ENCODE measurements around the gene ZC2HC1B.

The ZC2HC1B gene

DNA sequence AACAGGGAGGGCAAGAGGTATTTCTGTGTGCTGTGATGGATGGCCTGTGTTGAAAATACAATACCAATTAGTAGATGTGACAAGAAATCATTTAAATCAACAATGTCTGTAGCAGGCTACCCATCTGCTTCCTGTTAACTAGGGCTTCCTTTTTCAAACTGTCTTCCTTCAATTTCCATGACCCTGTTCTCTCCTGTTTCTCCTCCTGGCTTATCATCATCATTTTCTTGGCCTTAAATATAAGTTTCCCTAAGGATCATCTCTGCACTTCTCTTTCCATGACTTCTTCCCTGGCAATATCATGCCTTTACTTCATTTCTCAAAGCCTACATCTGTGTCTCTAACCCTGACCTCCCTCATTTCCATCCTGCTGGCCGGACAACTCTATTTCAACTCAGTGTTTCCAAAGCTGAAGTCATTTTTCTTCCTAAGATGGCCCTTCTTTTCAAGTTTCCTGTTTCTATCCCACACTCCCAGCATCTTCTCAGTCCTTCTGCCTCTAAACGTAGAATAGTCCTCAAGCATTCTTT, 18.2 kb downstream of the ZC2HC1B start:
- Histone ChIP-seq H3K4me3 (ENCODE audit: low read length) (no peak overlapping the region), H3F3A (ENCODE audit: control insufficient read depth, insufficient read depth) (no peaks in the 10 kb centered on the region), H3K9me2 (replicated peaks; ENCODE audit: control insufficient read depth, low read length) (no peaks in the 10 kb centered on the region), H3K4me2 (ENCODE audit: low read length) (no peak overlapping the region), H3K27me3 (ENCODE audit: control insufficient read depth, low read length) (no peaks in the 10 kb centered on the region), H3K79me2 (ENCODE audit: control insufficient read depth, low read length) (no peaks in the 10 kb centered on the region), H4K20me1 (ENCODE audit: control insufficient read depth, insufficient read depth, low read depth, low read length) (no peaks in the 10 kb centered on the region), H3K9me3 (ENCODE audit: control insufficient read depth, insufficient read depth, low read length) (no peaks in the 10 kb centered on the region), H3K27ac (ENCODE audit: low read depth, low read length) (no peak overlapping the region), H3K36me3 (ENCODE audit: control insufficient read depth, low read length) (no peaks in the 10 kb centered on the region), H3K4me1 (ENCODE audit: control insufficient read depth, low read length) (no peaks in the 10 kb centered on the region)
- TF ChIP-seq, protein P1, sequence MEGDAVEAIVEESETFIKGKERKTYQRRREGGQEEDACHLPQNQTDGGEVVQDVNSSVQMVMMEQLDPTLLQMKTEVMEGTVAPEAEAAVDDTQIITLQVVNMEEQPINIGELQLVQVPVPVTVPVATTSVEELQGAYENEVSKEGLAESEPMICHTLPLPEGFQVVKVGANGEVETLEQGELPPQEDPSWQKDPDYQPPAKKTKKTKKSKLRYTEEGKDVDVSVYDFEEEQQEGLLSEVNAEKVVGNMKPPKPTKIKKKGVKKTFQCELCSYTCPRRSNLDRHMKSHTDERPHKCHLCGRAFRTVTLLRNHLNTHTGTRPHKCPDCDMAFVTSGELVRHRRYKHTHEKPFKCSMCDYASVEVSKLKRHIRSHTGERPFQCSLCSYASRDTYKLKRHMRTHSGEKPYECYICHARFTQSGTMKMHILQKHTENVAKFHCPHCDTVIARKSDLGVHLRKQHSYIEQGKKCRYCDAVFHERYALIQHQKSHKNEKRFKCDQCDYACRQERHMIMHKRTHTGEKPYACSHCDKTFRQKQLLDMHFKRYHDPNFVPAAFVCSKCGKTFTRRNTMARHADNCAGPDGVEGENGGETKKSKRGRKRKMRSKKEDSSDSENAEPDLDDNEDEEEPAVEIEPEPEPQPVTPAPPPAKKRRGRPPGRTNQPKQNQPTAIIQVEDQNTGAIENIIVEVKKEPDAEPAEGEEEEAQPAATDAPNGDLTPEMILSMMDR (IDR thresholded peaks at IDR 0.05; ENCODE audit: low read depth, low read length, poor library complexity, severe bottlenecking): no peak
- no peak for TF ChIP-seq EZH2phosphoT487 (IDR thresholded peaks at IDR 0.05; ENCODE audit: borderline replicate concordance, low read length)

DNA sequence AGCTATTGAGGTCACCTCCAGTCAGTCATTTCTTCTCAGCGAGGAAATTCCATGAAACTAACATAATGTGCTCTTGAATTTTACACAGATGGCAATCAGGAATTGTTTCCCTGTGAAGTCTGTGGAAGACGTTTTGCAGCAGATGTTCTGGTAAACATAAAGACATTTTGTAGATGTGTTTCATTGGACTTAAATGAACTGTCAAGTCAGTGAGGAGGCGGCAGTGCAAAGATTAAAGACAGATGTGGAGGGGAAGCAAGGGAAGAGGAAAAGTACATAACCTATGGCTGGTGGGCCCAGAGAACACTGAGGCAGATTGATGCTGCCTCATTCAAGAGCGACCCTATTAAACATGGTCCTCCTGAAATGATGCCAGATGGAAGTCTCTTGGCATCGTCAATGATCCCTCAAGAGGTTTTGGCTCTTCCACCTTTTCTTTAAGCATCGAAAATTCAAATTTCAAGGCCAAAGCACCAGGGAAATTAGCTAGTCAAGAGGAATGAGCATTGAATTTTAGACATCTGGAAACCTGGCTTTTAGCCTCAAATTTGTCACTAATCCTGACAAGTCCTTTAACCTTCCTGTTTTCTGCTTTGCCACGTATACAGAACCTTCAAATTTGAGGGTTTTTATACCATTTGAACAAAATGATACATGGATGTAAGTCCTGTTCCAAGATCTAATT, 20.1 kb downstream of the ZC2HC1B start:
- no peaks in the 10 kb centered on the region for H3K9me2 ChIP-seq (replicated peaks; ENCODE audit: control insufficient read depth, low read length)
- TF ChIP-seq, protein P1 (IDR thresholded peaks at IDR 0.05; ENCODE audit: low read depth, low read length, poor library complexity, severe bottlenecking): no peak
- TF ChIP-seq EZH2phosphoT487 (IDR thresholded peaks at IDR 0.05; ENCODE audit: borderline replicate concordance, low read length): no peak

DNA sequence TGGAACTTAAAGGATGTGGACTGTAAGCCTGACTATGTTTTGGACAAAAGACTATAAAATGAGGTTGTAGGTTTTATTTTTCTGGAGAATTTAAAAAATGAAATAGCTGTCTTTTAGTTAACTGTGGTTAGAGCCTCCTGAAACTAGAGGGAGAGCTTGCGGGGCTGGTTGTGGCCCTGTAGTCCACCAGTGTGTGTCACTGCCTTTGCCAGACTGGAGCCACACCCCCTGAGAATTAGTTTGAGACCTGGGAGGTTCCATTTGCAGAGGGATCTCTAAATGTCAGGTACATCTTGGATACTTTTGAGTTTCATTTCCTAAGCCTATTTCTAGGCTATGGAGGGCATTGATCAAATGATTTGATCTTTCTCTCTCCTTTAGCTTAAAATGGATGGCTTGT, 20.8 kb downstream of the ZC2HC1B start:
- TF ChIP-seq, protein P1 (IDR thresholded peaks at IDR 0.05; ENCODE audit: low read depth, low read length, poor library complexity, severe bottlenecking): no peak
- TF ChIP-seq EZH2phosphoT487 (IDR thresholded peaks at IDR 0.05; ENCODE audit: borderline replicate concordance, low read length): no peak
- Histone ChIP-seq H3K9me2 (replicated peaks; ENCODE audit: control insufficient read depth, low read length) (no peaks in the 10 kb centered on the region), H3K9me3 (ENCODE audit: control insufficient read depth, insufficient read depth, low read length) (no peaks in the 10 kb centered on the region), H3K27me3 (ENCODE audit: control insufficient read depth, low read length) (no peaks in the 10 kb centered on the region), H3K36me3 (ENCODE audit: control insufficient read depth, low read length) (no peaks in the 10 kb centered on the region), H3K79me2 (ENCODE audit: control insufficient read depth, low read length) (no peaks in the 10 kb centered on the region), H3K4me2 (ENCODE audit: low read length) (no peak overlapping the region), H3F3A (ENCODE audit: control insufficient read depth, insufficient read depth) (no peaks in the 10 kb centered on the region), H4K20me1 (ENCODE audit: control insufficient read depth, insufficient read depth, low read depth, low read length) (no peaks in the 10 kb centered on the region), H3K27ac (ENCODE audit: low read depth, low read length) (no peak overlapping the region), H3K4me1 (ENCODE audit: control insufficient read depth, low read length) (no peaks in the 10 kb centered on the region), H3K4me3 (ENCODE audit: low read length) (no peak overlapping the region)

More for the DNA sequence above, 20.1 kb downstream of the ZC2HC1B start:
- no peaks in the 10 kb centered on the region for H3K9me3 ChIP-seq (ENCODE audit: control insufficient read depth, insufficient read depth, low read length)
- no peaks in the 10 kb centered on the region for H3K27me3 ChIP-seq (ENCODE audit: control insufficient read depth, low read length)
- no peaks in the 10 kb centered on the region for H3F3A ChIP-seq (ENCODE audit: control insufficient read depth, insufficient read depth)
- H3K4me2 ChIP-seq (ENCODE audit: low read length): no peak overlapping the region
- no peaks in the 10 kb centered on the region for H3K4me1 ChIP-seq (ENCODE audit: control insufficient read depth, low read length)
- no peaks in the 10 kb centered on the region for H3K79me2 ChIP-seq (ENCODE audit: control insufficient read depth, low read length)
- no peaks in the 10 kb centered on the region for H3K36me3 ChIP-seq (ENCODE audit: control insufficient read depth, low read length)
- no peak overlapping the region for H3K4me3 ChIP-seq (ENCODE audit: low read length)
- no peak overlapping the region for H3K27ac ChIP-seq (ENCODE audit: low read depth, low read length)
- H4K20me1 ChIP-seq (ENCODE audit: control insufficient read depth, insufficient read depth, low read depth, low read length): no peaks in the 10 kb centered on the region

All from DOHH2 (cell line).